Measurements from ENCODE around the gene ARL10.

ARL10 gene

DNA sequence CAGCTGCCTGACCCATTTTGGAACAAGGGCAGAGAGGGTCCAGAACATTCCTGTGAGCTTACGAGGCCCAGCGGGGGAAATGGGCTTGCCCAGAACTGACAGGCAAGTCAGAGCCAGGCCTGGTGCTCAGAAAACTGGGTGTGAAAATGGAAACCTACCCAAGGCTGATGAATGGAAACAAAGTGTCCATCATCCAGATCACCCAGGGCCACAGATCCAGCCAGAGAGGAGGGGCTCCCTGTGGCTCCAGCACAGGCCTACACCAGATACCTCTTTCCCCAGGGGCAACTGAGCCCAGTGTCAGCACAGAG, 47.9 kb downstream of the ARL10 start (continued):
- TF ChIP-seq ZNF677 (tag by site-specific recombination; IDR thresholded peaks at IDR 0.05): no peak

DNA sequence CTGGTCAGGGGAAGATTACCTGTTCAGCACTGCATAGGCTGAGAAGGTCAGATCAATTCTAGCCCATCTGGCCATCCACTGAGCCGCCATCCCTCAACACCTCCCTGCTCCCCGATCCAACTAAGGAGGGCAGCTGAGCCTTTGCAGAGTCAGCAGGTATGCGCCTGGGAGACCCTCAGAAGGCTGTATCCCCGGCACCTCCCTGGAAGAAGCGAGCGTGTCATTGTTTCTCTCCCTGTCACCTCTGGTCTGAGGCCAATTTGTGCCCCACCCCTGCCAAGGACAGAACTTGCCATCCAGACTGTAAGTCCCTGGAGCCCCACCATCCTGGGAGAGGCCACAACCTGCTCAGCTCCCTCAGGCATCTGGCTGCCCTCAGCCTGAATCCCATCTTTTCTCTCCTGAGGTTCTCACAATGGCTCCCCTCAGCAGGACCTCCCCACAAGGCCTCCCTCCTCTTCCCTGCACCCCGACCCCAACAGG, 48.5 kb downstream of the ARL10 start:
- CTCF ChIA-PET: no interaction called here
- Histone ChIP-seq H3K4me3 (ENCODE audit: low read depth, low read length) (no peak overlapping the region), H3K36me3 (ENCODE audit: control insufficient read depth in 2 of 2, insufficient read depth in 1 of 2, low read length in 2 of 2) (peaks cover 7 to 18% of the 10 kb centered on the region in 2 experiments; a peak in 2 of 3 replicates), H3K4me1 (ENCODE audit: control insufficient read depth, insufficient read depth, low read length) (no peaks in the 10 kb centered on the region), H3K9me3 (ENCODE audit: control insufficient read depth, insufficient read depth, low read depth, low read length) (no peaks in the 10 kb centered on the region), H3K27ac (ENCODE audit: extremely low read depth, low read depth, low read length) (no peak overlapping the region)
- POLR2A ChIA-PET: interaction anchor here (0.7 kb wide), 1 partner anchor 60 kb away, joined by 3 read pairs; no protein-coding TSS in a partner anchor
- no peak for TF ChIP-seq ZNF2 (tag by site-specific recombination; IDR thresholded peaks at IDR 0.05)
- TF ChIP-seq ZNF155 (tag by site-specific recombination; IDR thresholded peaks at IDR 0.05): no peak
- TF ChIP-seq, protein P1, sequence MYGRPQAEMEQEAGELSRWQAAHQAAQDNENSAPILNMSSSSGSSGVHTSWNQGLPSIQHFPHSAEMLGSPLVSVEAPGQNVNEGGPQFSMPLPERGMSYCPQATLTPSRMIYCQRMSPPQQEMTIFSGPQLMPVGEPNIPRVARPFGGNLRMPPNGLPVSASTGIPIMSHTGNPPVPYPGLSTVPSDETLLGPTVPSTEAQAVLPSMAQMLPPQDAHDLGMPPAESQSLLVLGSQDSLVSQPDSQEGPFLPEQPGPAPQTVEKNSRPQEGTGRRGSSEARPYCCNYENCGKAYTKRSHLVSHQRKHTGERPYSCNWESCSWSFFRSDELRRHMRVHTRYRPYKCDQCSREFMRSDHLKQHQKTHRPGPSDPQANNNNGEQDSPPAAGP (tag by site-specific recombination; IDR thresholded peaks at IDR 0.05): no peak
- TF ChIP-seq MEIS1 (CRISPR knock-in tag; IDR thresholded peaks at IDR 0.05; ENCODE audit: borderline replicate concordance): no peak
- TF ChIP-seq ZNF132 (tag by site-specific recombination; IDR thresholded peaks at IDR 0.05; ENCODE audit: borderline replicate concordance): no peak
- TF ChIP-seq TRIM28 (IDR thresholded peaks at IDR 0.05; ENCODE audit: borderline replicate concordance, low read length): no peak
- no peak for TF ChIP-seq ZNF274 (IDR thresholded peaks at IDR 0.05; ENCODE audit: low read length)
- TF ChIP-seq ZNF274 (tag by site-specific recombination; IDR thresholded peaks at IDR 0.05; ENCODE audit: borderline replicate concordance): no peak
- TF ChIP-seq, protein P2, sequence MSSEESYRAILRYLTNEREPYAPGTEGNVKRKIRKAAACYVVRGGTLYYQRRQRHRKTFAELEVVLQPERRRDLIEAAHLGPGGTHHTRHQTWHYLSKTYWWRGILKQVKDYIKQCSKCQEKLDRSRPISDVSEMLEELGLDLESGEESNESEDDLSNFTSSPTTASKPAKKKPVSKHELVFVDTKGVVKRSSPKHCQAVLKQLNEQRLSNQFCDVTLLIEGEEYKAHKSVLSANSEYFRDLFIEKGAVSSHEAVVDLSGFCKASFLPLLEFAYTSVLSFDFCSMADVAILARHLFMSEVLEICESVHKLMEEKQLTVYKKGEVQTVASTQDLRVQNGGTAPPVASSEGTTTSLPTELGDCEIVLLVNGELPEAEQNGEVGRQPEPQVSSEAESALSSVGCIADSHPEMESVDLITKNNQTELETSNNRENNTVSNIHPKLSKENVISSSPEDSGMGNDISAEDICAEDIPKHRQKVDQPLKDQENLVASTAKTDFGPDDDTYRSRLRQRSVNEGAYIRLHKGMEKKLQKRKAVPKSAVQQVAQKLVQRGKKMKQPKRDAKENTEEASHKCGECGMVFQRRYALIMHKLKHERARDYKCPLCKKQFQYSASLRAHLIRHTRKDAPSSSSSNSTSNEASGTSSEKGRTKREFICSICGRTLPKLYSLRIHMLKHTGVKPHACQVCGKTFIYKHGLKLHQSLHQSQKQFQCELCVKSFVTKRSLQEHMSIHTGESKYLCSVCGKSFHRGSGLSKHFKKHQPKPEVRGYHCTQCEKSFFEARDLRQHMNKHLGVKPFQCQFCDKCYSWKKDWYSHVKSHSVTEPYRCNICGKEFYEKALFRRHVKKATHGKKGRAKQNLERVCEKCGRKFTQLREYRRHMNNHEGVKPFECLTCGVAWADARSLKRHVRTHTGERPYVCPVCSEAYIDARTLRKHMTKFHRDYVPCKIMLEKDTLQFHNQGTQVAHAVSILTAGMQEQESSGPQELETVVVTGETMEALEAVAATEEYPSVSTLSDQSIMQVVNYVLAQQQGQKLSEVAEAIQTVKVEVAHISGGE (tag by site-specific recombination; conservative IDR thresholded peaks at IDR 0.05; ENCODE audit: low read depth): no peak
- TF ChIP-seq ZNF354C (tag by site-specific recombination; IDR thresholded peaks at IDR 0.05; ENCODE audit: borderline replicate concordance, low read depth): no peak
- no peak for TF ChIP-seq ZNF157 (tag by site-specific recombination; IDR thresholded peaks at IDR 0.05)
- TF ChIP-seq ZNF585B (tag by site-specific recombination; IDR thresholded peaks at IDR 0.05): no peak

DNA sequence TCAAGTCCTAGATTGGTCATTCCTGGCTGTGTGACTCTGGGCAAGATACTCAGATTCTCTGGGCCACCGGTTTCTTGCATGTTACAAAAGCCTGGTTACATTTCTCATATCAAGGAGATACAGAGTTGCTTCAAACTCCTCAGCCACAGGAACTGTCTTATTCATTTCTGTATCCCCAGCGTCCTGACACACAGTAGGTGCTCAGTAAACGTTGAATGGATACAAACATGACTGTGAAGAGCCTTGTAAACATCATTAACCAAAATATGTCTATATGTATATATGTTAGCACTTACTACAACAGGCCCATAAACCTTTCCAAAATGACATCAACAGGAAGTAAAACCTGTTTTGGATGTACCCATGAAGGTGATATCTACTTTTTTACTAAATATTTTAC, 49.4 kb downstream of the ARL10 start:
- Histone ChIP-seq H3K4me3 (ENCODE audit: low read depth, low read length) (no peak overlapping the region), H3K27ac (ENCODE audit: extremely low read depth, low read depth, low read length) (no peak overlapping the region), H3K4me1 (ENCODE audit: control insufficient read depth, insufficient read depth, low read length) (no peaks in the 10 kb centered on the region), H3K36me3 (ENCODE audit: control insufficient read depth in 2 of 2, insufficient read depth in 1 of 2, low read length in 2 of 2) (peaks cover 0 to 13% of the 10 kb centered on the region in 2 experiments; a peak in 1 of 3 replicates), H3K9me3 (ENCODE audit: control insufficient read depth, insufficient read depth, low read depth, low read length) (no peaks in the 10 kb centered on the region)
- TF ChIP-seq ZNF664 (tag by site-specific recombination; IDR thresholded peaks at IDR 0.05): peak; percentile 41
- TF ChIP-seq, protein P3, sequence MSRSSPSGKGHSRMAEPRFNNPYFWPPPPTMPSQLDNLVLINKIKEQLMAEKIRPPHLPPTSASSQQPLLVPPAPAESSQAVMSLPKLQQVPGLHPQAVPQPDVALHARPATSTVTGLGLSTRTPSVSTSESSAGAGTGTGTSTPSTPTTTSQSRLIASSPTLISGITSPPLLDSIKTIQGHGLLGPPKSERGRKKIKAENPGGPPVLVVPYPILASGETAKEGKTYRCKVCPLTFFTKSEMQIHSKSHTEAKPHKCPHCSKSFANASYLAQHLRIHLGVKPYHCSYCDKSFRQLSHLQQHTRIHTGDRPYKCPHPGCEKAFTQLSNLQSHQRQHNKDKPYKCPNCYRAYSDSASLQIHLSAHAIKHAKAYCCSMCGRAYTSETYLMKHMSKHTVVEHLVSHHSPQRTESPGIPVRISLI (tag by site-specific recombination; IDR thresholded peaks at IDR 0.05): no peak
- ChIA-PET CTCF (interaction anchor here (0.6 to 5.2 kb wide), 4 partner anchors 33 to 1039 kb away, joined by 3 to 43 read pairs (median 4); partner anchors contain the start of genes FAF2 and RNF44), POLR2A (interaction anchor here (0.7 kb wide), 1 partner anchor 9 kb away, joined by 3 read pairs; no protein-coding TSS in a partner anchor)

Data from HEK293 (cell line).